22Rv1 (cell line): ENCODE results near the gene SMARCC2.

Experiments
- ZFX ChIP-seq: fragments of 450-650 bp; IDR thresholded peaks from 2 replicates; pipeline ENCODE4 v1.6.1; 2017; ENCODE audit warnings: antibody characterized with exemption, borderline replicate concordance
- TF ChIP-seq, protein P1 (sequence below): fragments of 450-650 bp; IDR thresholded peaks from 2 replicates; pipeline ENCODE4 v1.5.1; 2017; ENCODE audit warnings: mild to moderate bottlenecking

DNA sequence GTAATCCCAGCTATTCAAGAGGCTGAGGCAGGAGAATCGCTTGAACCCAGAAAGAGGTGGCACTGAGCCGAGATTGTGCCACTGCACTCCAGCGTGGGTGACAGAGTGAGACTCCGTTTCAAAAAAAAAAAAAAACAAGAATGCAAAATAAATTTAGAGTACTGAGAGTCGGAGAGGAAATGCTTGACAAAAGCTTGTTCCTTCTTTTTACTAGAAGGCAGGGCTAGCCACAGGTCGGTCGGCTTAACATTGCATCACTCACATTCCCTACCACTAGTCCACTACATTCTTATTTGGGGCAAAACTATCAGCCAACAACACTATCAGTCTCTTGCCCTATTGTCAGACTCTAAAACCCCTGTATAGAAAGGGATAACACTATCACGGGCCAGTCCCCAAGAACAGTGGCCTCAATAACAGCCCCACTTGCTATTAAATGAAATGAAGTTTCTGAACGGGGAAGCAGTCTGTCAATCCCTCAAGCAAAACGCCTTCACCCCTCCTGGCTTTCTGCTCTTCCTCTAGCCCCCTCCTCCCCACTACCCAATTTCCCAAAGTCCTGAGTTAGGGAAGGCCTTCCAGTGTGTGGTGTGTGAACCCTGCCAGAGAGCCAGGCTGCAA, 31.4 kb upstream of the SMARCC2 start:
- TF ChIP-seq, protein P1, sequence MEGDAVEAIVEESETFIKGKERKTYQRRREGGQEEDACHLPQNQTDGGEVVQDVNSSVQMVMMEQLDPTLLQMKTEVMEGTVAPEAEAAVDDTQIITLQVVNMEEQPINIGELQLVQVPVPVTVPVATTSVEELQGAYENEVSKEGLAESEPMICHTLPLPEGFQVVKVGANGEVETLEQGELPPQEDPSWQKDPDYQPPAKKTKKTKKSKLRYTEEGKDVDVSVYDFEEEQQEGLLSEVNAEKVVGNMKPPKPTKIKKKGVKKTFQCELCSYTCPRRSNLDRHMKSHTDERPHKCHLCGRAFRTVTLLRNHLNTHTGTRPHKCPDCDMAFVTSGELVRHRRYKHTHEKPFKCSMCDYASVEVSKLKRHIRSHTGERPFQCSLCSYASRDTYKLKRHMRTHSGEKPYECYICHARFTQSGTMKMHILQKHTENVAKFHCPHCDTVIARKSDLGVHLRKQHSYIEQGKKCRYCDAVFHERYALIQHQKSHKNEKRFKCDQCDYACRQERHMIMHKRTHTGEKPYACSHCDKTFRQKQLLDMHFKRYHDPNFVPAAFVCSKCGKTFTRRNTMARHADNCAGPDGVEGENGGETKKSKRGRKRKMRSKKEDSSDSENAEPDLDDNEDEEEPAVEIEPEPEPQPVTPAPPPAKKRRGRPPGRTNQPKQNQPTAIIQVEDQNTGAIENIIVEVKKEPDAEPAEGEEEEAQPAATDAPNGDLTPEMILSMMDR: no peak
- no peak for TF ChIP-seq ZFX
